Smooth muscle cell (in vitro differentiated cells): ENCODE data around the gene TRIM8. TPM values are rescaled to one million over a fixed set of nuclear protein-coding genes. Genes with fewer than 3 reads are reported as not detected.
A peak's percentile ranks its signal among the peaks of the same experiment; 100 is the strongest.

Experiments
- DNase-seq: peaks from one replicate; lab custom pipeline; 2025; ENCODE audit not compliant: unreplicated experiment; lab: John Stamatoyannopoulos, UW
- H2AFZ ChIP-seq: fragments of 200-600 bp; sonication (generic); 2 replicates; pipeline ENCODE4 v1.6.0; 2016; ENCODE audit warnings: antibody characterized with exemption, low read depth, mild to moderate bottlenecking
- H3F3A ChIP-seq: fragments of 200-600 bp; sonication (generic); 2 replicates; pipeline ENCODE4 v1.6.0; 2017; ENCODE audit warnings: antibody characterized with exemption, low read depth
- H3K27ac ChIP-seq: fragments of 200-600 bp; sonication (generic); 2 replicates; pipeline ENCODE4 v1.5.1; 2016; ENCODE audit warnings: low read depth, mild to moderate bottlenecking
- H3K27me3 ChIP-seq: fragments of 200-600 bp; sonication (generic); 2 replicates; pipeline ENCODE4 v1.6.1; 2016; ENCODE audit warnings: low read depth, mild to moderate bottlenecking
- H3K36me3 ChIP-seq: fragments of 200-600 bp; sonication (generic); 2 replicates; pipeline ENCODE4 v1.5.1; 2016; ENCODE audit warnings: low read depth
- H3K4me1 ChIP-seq: fragments of 200-600 bp; sonication (generic); 2 replicates; pipeline ENCODE4 v1.5.1; 2016; ENCODE audit warnings: low read depth
- H3K4me2 ChIP-seq: fragments of 200-600 bp; sonication (generic); 2 replicates; pipeline ENCODE4 v1.6.0; 2016; ENCODE audit warnings: mild to moderate bottlenecking
- H3K4me3 ChIP-seq: fragments of 200-600 bp; sonication (generic); 2 replicates; pipeline ENCODE4 v1.5.1; 2016; ENCODE audit warnings: mild to moderate bottlenecking
- H3K79me2 ChIP-seq: fragments of 200-600 bp; sonication (generic); 2 replicates; pipeline ENCODE4 v1.6.0; 2016; ENCODE audit warnings: low read depth, mild to moderate bottlenecking
- H3K9ac ChIP-seq: fragments of 200-600 bp; sonication (generic); 2 replicates; pipeline ENCODE4 v1.6.0; 2016; ENCODE audit warnings: low read depth
- H3K9me3 ChIP-seq: fragments of 200-600 bp; sonication (generic); replicated peaks from 2 replicates; pipeline ENCODE4 v1.5.1; 2016; ENCODE audit warnings: low read depth
- H4K20me1 ChIP-seq: fragments of 200-600 bp; sonication (generic); 2 replicates; pipeline ENCODE4 v1.6.0; 2016; ENCODE audit warnings: low read depth
- CTCF ChIP-seq: fragments of 200-600 bp; sonication (generic); IDR thresholded peaks from 2 replicates; pipeline ENCODE4 v1.5.1; 2017; ENCODE audit warnings: borderline replicate concordance, mild to moderate bottlenecking, antibody characterized with exemption; ENCODE audit not compliant: insufficient read depth, poor library complexity, severe bottlenecking
- WGBS: methylation state at CpG from one replicate; pipeline ENCODE4 v1.1.7; 2016; ENCODE audit warnings: low lambda C conversion rate; 5-methylcytosine and 5-hydroxymethylcytosine counted together
- polyA plus RNA-seq: library from polyadenylated mRNA; unstranded; fragments of >200 nt; fragmentation: Nextera tagmentation; extraction: Ambion mirVana; gene quantifications from 2 replicates; pipeline ENCODE4 v1.2.1, GENCODE V29; 2016
- total RNA-seq: library from RNA; depleted of rRNA; stranded (reverse); fragments of >200 nt; gene quantifications from 2 replicates; pipeline ENCODE4 v1.2.3, GENCODE V29; 2014

TRIM8 gene
- total and polyA plus RNA-seq, 2 experiments from 2014 or later, result 78.0 to 78.8 TPM

GRCh38 chr10:102627291-102627735 lies 17.0 kb upstream of the TRIM8 start:
- Histone ChIP-seq H3K79me2 (no peaks in the 10 kb centered on the region), H3K27ac (peak overlapping the region; percentile 98), H3K4me3 (no peak overlapping the region), H3K4me2 (peak overlapping the region; percentile 70), H3K9me3 (no peaks in the 10 kb centered on the region), H3K9ac (peak overlapping the region; percentile 85), H3K4me1 (peaks cover 67% of the 10 kb centered on the region), H3K27me3 (no peaks in the 10 kb centered on the region), H3F3A (peaks cover 42% of the 10 kb centered on the region), H4K20me1 (no peaks in the 10 kb centered on the region), H3K36me3 (no peaks in the 10 kb centered on the region), H2AFZ (no peak overlapping the region)
- 55% methylated on average over 12 of the region's 12 CpGs for WGBS
- TF ChIP-seq CTCF, result no peak
- no peak for DNase-seq

- H4K20me1 ChIP-seq, result no peaks in the 10 kb centered on the region
- peaks cover 72% of the 10 kb centered on the region for H3K4me1 ChIP-seq
- peak; percentile 41 for DNase-seq
- H2AFZ ChIP-seq, result no peak overlapping the region
- H3K79me2 ChIP-seq, result no peaks in the 10 kb centered on the region
- no peaks in the 10 kb centered on the region for H3K27me3 ChIP-seq
- WGBS, result 31% methylated on average over 9 of the region's 9 CpGs
- peak overlapping the region; percentile 70 for H3K4me2 ChIP-seq
- H3K9ac ChIP-seq, result peak overlapping the region; percentile 85
- peaks cover 42% of the 10 kb centered on the region for H3F3A ChIP-seq
- no peak overlapping the region for H3K4me3 ChIP-seq
- TF ChIP-seq CTCF, result no peak
- peak overlapping the region; percentile 98 for H3K27ac ChIP-seq
- H3K36me3 ChIP-seq, result no peaks in the 10 kb centered on the region
- no peaks in the 10 kb centered on the region for H3K9me3 ChIP-seq
Observed at GRCh38 chr10:102627736-102628293, 16.5 kb upstream of the TRIM8 start.

- Histone ChIP-seq H4K20me1 (no peaks in the 10 kb centered on the region), H3K36me3 (no peaks in the 10 kb centered on the region), H3K79me2 (no peaks in the 10 kb centered on the region), H3K27ac (peak overlapping the region; percentile 98), H3K27me3 (no peaks in the 10 kb centered on the region), H3K4me1 (peaks cover 79% of the 10 kb centered on the region), H2AFZ (no peak overlapping the region), H3K4me2 (peak overlapping the region; percentile 70), H3F3A (peaks cover 48% of the 10 kb centered on the region), H3K9me3 (no peaks in the 10 kb centered on the region), H3K4me3 (no peak overlapping the region), H3K9ac (peak overlapping the region; percentile 85)
- no peak for DNase-seq
- WGBS, result 35% methylated on average over 11 of the region's 11 CpGs
- TF ChIP-seq CTCF, result no peak
Observed at GRCh38 chr10:102628451-102628911, 15.8 kb upstream of the TRIM8 start.
